Cerebellar nuclear complex (tissue), 1 donor: Measurements from ENCODE around the gene IRF4.
"Not testable (repeated sequence)": the region's sequence is repeated elsewhere in the genome, so short reads cannot be mapped to it uniquely, and the experiment has no call there.

Experiments used
- DNase-seq, 2 experiments: peaks; one replicate each; lab custom pipeline; 2025; lab: John Stamatoyannopoulos, UW

IRF4 gene

GRCh38 chr6:366389-367297 is 24.9 kb upstream of the IRF4 start:
- no peak for DNase-seq

GRCh38 chr6:367298-367794 is 24.2 kb upstream of the IRF4 start:
- no peak for DNase-seq

GRCh38 chr6:367891-368630 is 23.5 kb upstream of the IRF4 start:
- DNase-seq: no peak

- DNase-seq: no peak
Observed at GRCh38 chr6:369559-370431, 21.8 kb upstream of the IRF4 start.

DNA sequence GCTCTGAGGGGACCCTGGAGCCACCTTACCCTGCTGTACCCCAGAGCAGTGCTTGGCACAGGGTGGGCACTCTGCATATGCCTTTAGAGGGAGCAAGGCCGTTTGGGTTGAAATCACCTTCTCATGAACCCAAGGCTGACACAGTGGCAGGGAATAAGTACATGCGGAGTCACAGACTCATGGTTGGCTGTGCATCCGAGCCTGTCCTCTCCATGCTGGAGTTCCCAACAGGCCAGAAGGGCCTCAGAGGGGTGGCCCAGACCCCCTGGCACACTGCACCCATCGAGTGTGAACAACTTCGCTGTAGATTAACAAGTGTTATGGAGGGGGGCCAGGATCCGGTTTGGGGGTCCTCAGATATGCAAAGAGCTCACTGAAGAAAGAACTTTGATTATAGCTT is 21.0 kb upstream of the IRF4 start:
- DNase-seq: no peak

DNA sequence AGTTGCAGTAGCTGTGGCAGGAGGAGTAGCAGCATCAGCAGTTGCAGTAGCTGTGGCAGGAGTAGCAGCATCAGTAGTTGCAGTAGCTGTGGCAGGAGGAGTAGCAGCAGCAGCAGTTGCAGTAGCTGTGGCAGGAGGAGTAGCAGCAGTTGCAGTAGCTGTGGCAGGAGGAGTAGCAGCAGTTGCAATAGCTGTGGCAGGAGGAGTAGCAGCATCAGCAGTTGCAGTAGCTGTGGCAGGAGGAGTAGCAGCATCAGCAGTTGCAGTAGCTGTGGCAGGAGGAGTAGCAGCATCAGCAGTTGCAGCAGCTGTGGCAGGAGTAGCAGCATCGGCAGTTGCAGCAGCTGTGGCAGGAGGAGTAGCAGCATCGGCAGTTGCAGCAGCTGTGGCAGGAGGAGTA is 19.7 kb upstream of the IRF4 start:
- not testable (repeated sequence) for DNase-seq

GRCh38 chr6:372336-372911 is 19.1 kb upstream of the IRF4 start:
- no peak for DNase-seq

GRCh38 chr6:373031-373430 is 18.5 kb upstream of the IRF4 start:
- no peak for DNase-seq

GRCh38 chr6:373773-374724 is 17.5 kb upstream of the IRF4 start:
- no peak for DNase-seq

- DNase-seq: no peak
Observed at GRCh38 chr6:374956-375355, 16.6 kb upstream of the IRF4 start.

DNA sequence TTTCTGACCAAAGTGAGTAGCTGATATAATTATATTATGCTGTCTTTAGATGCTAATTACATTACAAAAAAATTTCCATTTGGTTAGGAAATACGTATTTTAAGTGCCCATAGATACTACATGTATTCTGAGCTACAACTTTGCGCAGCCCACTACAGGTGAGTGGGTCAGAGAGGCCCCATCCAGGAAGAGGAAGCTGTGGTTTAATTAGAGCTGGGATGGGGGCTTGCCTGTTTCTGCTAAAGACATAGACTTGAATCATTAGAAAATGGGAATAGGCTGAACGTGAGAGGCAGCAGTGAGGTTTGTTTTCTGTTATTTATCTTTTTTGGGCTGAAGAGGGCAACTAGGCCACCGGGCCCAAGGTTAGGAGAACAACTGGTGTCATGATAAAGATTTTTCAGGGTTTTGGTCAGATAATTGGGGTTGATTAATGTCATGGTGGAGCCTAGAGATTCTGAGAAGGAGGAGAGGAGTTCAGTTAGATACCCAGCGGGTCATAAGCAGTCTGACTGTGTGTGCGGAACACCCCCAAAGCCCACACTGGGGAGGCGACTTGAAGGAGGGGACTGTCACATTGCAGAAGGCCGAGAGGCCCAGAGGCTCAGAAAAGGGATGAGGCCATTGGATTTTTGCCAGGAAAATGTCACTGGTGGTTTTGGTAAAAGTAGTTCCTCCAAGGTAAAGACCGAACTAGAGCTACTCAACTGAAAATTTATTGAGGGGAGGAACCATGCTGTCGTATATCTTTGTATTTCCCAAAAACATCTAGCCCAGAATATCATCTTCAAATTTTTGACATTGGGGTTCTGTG is 14.5 kb upstream of the IRF4 start:
- no peak for DNase-seq

GRCh38 chr6:377641-378020 is 13.9 kb upstream of the IRF4 start:
- not testable (repeated sequence) for DNase-seq

DNA sequence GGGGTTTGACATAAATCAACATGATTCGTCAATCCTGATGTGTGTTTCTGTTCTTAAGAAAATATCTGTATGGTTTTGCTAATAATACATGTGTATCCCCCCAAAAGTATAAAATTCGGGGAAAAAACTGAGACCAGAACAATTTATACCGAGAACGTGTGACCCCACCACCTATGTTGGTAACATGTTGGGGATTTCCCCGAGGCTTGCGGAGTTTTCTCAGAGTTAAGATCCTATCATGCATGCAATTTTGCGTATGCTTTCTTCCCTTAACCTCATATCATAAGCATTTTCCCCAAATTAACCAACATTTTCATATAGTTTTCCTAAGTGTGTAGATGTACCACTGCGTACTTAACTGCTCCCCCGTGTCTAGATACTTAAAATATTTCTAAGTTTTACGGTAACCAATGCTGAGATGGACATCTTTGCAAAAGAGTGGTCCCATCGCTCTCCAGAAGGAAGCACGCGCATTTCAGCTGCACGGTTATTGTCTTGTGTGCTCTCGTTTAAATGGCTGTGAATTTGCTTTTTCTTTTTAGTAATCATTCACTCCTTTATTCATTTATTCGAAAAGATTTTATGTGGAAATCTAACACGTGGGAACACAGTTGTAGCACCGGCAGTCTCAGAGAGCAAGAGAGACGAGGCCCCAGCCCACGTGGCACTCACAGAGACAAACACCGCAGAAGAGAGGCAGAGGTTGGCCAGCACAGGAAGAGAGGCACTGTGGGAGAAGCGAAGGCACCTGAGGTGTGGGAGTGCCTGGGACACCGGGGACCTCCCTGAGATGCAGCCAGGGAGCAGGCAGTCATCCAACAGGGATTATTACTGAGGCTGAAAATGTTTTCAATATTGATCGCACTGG is 13.2 kb upstream of the IRF4 start:
- DNase-seq: no peak

GRCh38 chr6:378958-379409 is 12.6 kb upstream of the IRF4 start:
- DNase-seq: no peak

GRCh38 chr6:379410-380181 is 12.0 kb upstream of the IRF4 start:
- no peak for DNase-seq

DNA sequence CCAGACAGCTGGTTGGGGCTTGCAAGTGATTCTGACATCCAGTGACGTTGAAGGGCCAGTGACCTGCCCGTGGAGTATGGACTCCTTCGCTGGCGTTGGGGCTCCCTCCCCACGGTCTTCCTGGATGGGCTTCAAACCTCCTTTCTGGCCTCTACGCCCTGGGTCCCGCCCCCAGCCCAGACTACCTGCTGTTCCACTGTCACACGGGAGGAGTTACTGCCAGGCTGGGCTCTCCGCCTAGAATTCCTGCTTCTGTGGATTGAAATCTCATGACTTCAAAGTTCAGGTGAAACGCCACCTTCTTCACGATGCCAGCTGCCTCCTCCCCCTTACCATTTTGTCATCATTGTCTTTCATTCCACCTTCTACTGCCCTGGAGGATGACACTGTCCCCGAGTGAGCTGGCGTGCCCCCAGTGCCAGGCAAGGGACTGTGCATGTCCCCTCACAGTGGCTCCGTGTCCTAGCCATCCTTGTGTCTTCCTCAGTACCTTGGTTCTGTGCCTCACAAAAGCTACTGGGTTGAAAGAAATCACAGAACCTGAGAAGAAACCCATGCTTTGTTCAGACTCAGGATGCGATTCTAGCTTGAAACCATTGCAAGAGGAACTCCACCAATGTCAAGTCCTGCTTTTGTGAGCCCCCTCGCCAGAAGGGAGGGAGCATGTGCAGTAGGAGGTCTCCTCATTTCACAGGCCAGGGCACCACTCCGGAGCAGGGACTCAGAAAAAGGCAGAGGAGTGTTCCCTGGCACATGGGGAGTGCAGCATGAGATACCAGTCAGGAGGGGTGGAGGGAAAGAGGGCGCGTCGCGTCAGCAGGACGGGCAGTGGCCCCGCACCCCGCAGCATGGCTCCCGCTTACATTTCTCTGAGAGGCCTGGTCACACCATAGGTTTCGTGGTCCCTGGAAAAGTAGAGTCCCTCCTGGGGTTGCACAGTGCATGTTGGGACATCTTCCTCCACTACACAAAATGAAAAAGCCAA is 11.0 kb upstream of the IRF4 start:
- DNase-seq: no peak
